ENCODE data around the gene SNAPC2. TPM values are rescaled to one million over a fixed set of nuclear protein-coding genes. Genes with fewer than 3 reads are reported as not detected.

The SNAPC2 gene
- total and polyA plus RNA-seq, 2 of the 13 experiments (the other 11 are each of a cell fraction or from before 2014, with no cell fraction given) = 10.2 to 12.7 TPM

GRCh38 chr19:7918615-7919421, 1.3 kb upstream of the SNAPC2 start (continued):
- TF ChIP-seq ZBTB39 (CRISPR knock-in tag; IDR thresholded peaks at IDR 0.05) = 0 out of 2 replicates have a peak, but pooled peaks have one; percentile 31
- no peak; the same call in 1 of the 2 replicates for TF ChIP-seq MAZ (IDR thresholded peaks at IDR 0.05; ENCODE audit: borderline replicate concordance, low read depth, low read length)
- TF ChIP-seq MAZ (CRISPR knock-in tag; IDR thresholded peaks at IDR 0.05; ENCODE audit: low read depth) = peak; percentile 79
- no peak for TF ChIP-seq ZNF678 (CRISPR knock-in tag; IDR thresholded peaks at IDR 0.05)
- TF ChIP-seq THAP7 (CRISPR knock-in tag; IDR thresholded peaks at IDR 0.05) = no peak
- no peak for TF ChIP-seq ZNF841 (CRISPR knock-in tag; IDR thresholded peaks at IDR 0.05; ENCODE audit: borderline replicate concordance)
- TF ChIP-seq CEBPZ (IDR thresholded peaks at IDR 0.05; ENCODE audit: low read length) = no peak
- no peak for TF ChIP-seq ZNF326 (CRISPR knock-in tag; IDR thresholded peaks at IDR 0.05; ENCODE audit: borderline replicate concordance)
- TF ChIP-seq ZNF124 (CRISPR knock-in tag; IDR thresholded peaks at IDR 0.05) = no peak
- TF ChIP-seq FOXP4 (CRISPR knock-in tag; IDR thresholded peaks at IDR 0.05) = peak; percentile 43; the same call in 1 of the 2 replicates
- 0 out of 2 replicates have a peak, but pooled peaks have one; percentile 38 for TF ChIP-seq ZNF563 (CRISPR knock-in tag; IDR thresholded peaks at IDR 0.05)
- no peak for TF ChIP-seq ZNF569 (CRISPR knock-in tag; IDR thresholded peaks at IDR 0.05; ENCODE audit: borderline replicate concordance)
- TF ChIP-seq SNAI1 (CRISPR knock-in tag; IDR thresholded peaks at IDR 0.05; ENCODE audit: borderline replicate concordance) = 0 out of 2 replicates have a peak, but pooled peaks have one; percentile 17
- TF ChIP-seq TRIM22 (IDR thresholded peaks at IDR 0.05) = no peak
- no peak for TF ChIP-seq ZSCAN9 (CRISPR knock-in tag; IDR thresholded peaks at IDR 0.05; ENCODE audit: borderline replicate concordance)
- no peak for TF ChIP-seq SP140L (CRISPR knock-in tag; IDR thresholded peaks at IDR 0.05; ENCODE audit: borderline replicate concordance)
- no peak for TF ChIP-seq ZNF136 (CRISPR knock-in tag; IDR thresholded peaks at IDR 0.05; ENCODE audit: low read depth)
- no peak for TF ChIP-seq SUZ12 (IDR thresholded peaks at IDR 0.05; ENCODE audit: low read depth, low read length)
- peak; percentile 46; the same call in 1 of the 2 replicates for TF ChIP-seq ZNF441 (CRISPR knock-in tag; IDR thresholded peaks at IDR 0.05; ENCODE audit: borderline replicate concordance)
- no peak for TF ChIP-seq ZNF557 (CRISPR knock-in tag; IDR thresholded peaks at IDR 0.05)
